COLO829 (cell line): ENCODE results near the gene AMOTL2.
A peak's percentile ranks its signal among the peaks of the same experiment; 100 is the strongest.

Experiments used
- DNase-seq: peaks from one replicate; pipeline ENCODE4 v3.0.0; 2012; ENCODE audit warnings: low spot score

AMOTL2 gene

GRCh38 chr3:134315286-134316106 is 58.8 kb downstream of the AMOTL2 start:
- DNase-seq = no peak

GRCh38 chr3:134314588-134315285 is 59.5 kb downstream of the AMOTL2 start:
- no peak for DNase-seq

- DNase-seq = no peak
Measured at GRCh38 chr3:134313847-134314587, 60.2 kb downstream of the AMOTL2 start.

GRCh38 chr3:134312873-134313846 is 61.1 kb downstream of the AMOTL2 start:
- no peak for DNase-seq

GRCh38 chr3:134312072-134312872 is 62.0 kb downstream of the AMOTL2 start:
- no peak for DNase-seq

GRCh38 chr3:134311693-134312071 is 62.6 kb downstream of the AMOTL2 start:
- DNase-seq = no peak

- no peak for DNase-seq
Measured at GRCh38 chr3:134311265-134311664, 63.0 kb downstream of the AMOTL2 start.

- no peak for DNase-seq
Measured at GRCh38 chr3:134309987-134310700, 64.1 kb downstream of the AMOTL2 start.

GRCh38 chr3:134308350-134308891 is 65.8 kb downstream of the AMOTL2 start:
- DNase-seq = peak; percentile 69

- DNase-seq = no peak
Measured at GRCh38 chr3:134307425-134307824, 66.8 kb downstream of the AMOTL2 start.

- no peak for DNase-seq
Measured at GRCh38 chr3:134306320-134306719, 67.9 kb downstream of the AMOTL2 start.
